Measurements from ENCODE around the gene ATP2A1.

- TF ChIP-seq EZH2 (IDR thresholded peaks at IDR 0.05; ENCODE audit: borderline replicate concordance) (no peak), CTCF (IDR thresholded peaks at IDR 0.05; ENCODE audit: poor library complexity) (no peak)
These were observed 9.1 kb upstream of the ATP2A1 start for GRCh38 chr16:28869201-28869600.
